H9 (cell line): ENCODE results near the gene POLR2H. TPM values are rescaled to one million over a fixed set of nuclear protein-coding genes. Genes with fewer than 3 reads are reported as not detected.

Experiments used
- DNase-seq: peaks from one replicate; pipeline ENCODE4 v3.0.0-alpha.2; 2017
- H2AFZ ChIP-seq: one replicate; pipeline ENCODE4 v1.6.1; 2013; ENCODE audit warnings: mild to moderate bottlenecking, low read length, control low read depth, moderate library complexity
- H2AK5ac ChIP-seq: 2 replicates; pipeline ENCODE4 v1.6.1; 2013; ENCODE audit warnings: low read length, control low read depth, mixed read lengths; ENCODE audit not compliant: insufficient read length
- H2BK120ac ChIP-seq: one replicate; pipeline ENCODE4 v1.6.1; 2013; ENCODE audit warnings: low read depth, mild to moderate bottlenecking, low read length, control low read depth, inconsistent platforms; ENCODE audit not compliant: poor library complexity, severe bottlenecking
- H2BK12ac ChIP-seq: 2 replicates; pipeline ENCODE4 v1.6.1; 2013; ENCODE audit warnings: low read length, control low read depth, mixed read lengths, low read depth; ENCODE audit not compliant: insufficient read length
- H2BK15ac ChIP-seq: 2 replicates; pipeline ENCODE4 v1.6.1; 2013; ENCODE audit warnings: low read depth, low read length, control low read depth
- H2BK20ac ChIP-seq: one replicate; pipeline ENCODE4 v1.6.1; 2013; ENCODE audit warnings: low read depth, mild to moderate bottlenecking, low read length, control low read depth, inconsistent platforms; ENCODE audit not compliant: poor library complexity, severe bottlenecking
- H2BK5ac ChIP-seq: 2 replicates; pipeline ENCODE4 v1.6.1; 2013; ENCODE audit warnings: low read length, control low read depth, mixed read lengths; ENCODE audit not compliant: insufficient read length
- H3K14ac ChIP-seq: 2 replicates; pipeline ENCODE4 v1.6.1; 2013; ENCODE audit warnings: low read length, control low read depth; ENCODE audit not compliant: insufficient read depth
- H3K18ac ChIP-seq: 2 replicates; pipeline ENCODE4 v1.6.1; 2013; ENCODE audit warnings: low read depth, mild to moderate bottlenecking, mixed read lengths, low read length, control low read depth; ENCODE audit not compliant: insufficient read length
- H3K23ac ChIP-seq: 2 replicates; pipeline ENCODE4 v1.6.1; 2013; ENCODE audit warnings: low read length, control low read depth, mixed read lengths, low read depth; ENCODE audit not compliant: insufficient read length
- H3K23me2 ChIP-seq: 2 replicates; pipeline ENCODE4 v1.6.1; 2013; ENCODE audit warnings: low read depth, mild to moderate bottlenecking, mixed read lengths, low read length, control low read depth; ENCODE audit not compliant: insufficient read length, poor library complexity, severe bottlenecking
- H3K27ac ChIP-seq: 2 replicates; pipeline ENCODE4 v1.5.1; 2013; ENCODE audit warnings: low read length, control low read depth, mixed read lengths, low read depth; ENCODE audit not compliant: insufficient read length
- H3K27me3 ChIP-seq: 2 replicates; pipeline ENCODE4 v1.6.1; 2013; ENCODE audit warnings: low read length, control low read depth, inconsistent platforms; ENCODE audit not compliant: insufficient read depth
- H3K4ac ChIP-seq: 2 replicates; pipeline ENCODE4 v1.6.1; 2013; ENCODE audit warnings: low read depth, mild to moderate bottlenecking, control low read depth, inconsistent platforms, low read length, moderate library complexity
- H3K4me1 ChIP-seq: 2 replicates; pipeline ENCODE4 v1.6.1; 2013; ENCODE audit warnings: low read length, control low read depth, inconsistent platforms; ENCODE audit not compliant: insufficient read depth
- H3K4me2 ChIP-seq: 2 replicates; pipeline ENCODE4 v1.6.1; 2013; ENCODE audit warnings: low read length, control low read depth, mixed read lengths; ENCODE audit not compliant: insufficient read length, insufficient read depth
- H3K56ac ChIP-seq: 2 replicates; pipeline ENCODE4 v1.6.1; 2013; ENCODE audit warnings: low read depth, mild to moderate bottlenecking, mixed read lengths, low read length, control low read depth; ENCODE audit not compliant: insufficient read length
- H3K79me1 ChIP-seq: 2 replicates; pipeline ENCODE4 v1.6.1; 2013; ENCODE audit warnings: low read depth, mild to moderate bottlenecking, moderate library complexity, low read length, control low read depth, inconsistent platforms; ENCODE audit not compliant: insufficient read depth, poor library complexity, severe bottlenecking
- H3K79me2 ChIP-seq: 2 replicates; pipeline ENCODE4 v1.6.1; 2013; ENCODE audit warnings: low read length, control low read depth, inconsistent platforms; ENCODE audit not compliant: insufficient read depth
- H3K9ac ChIP-seq: 2 replicates; pipeline ENCODE4 v1.6.1; 2013; ENCODE audit warnings: low read length, control low read depth, mixed read lengths; ENCODE audit not compliant: insufficient read length; ENCODE audit errors: extremely low read depth
- H3K9me3 ChIP-seq: one replicate; pipeline ENCODE4 v1.6.1; 2013; ENCODE audit warnings: low read depth, low read length, inconsistent platforms; ENCODE audit not compliant: control insufficient read depth
- H3T11ph ChIP-seq: one replicate; pipeline ENCODE4 v1.6.1; 2013; ENCODE audit warnings: mild to moderate bottlenecking, low read length, control low read depth, inconsistent platforms
- H4K20me1 ChIP-seq: one replicate; pipeline ENCODE4 v1.6.1; 2013; ENCODE audit not compliant: control insufficient read depth, insufficient read length, insufficient read depth
- H4K5ac ChIP-seq: 2 replicates; pipeline ENCODE4 v1.6.1; 2013; ENCODE audit warnings: low read depth, mild to moderate bottlenecking, mixed read lengths, low read length, control low read depth; ENCODE audit not compliant: insufficient read length
- H4K8ac ChIP-seq: replicated peaks from 2 replicates; pipeline ENCODE4 v1.6.1; 2013; ENCODE audit warnings: low read length, control low read depth, mixed read lengths, low read depth; ENCODE audit not compliant: insufficient read length
- H4K91ac ChIP-seq: 2 replicates; pipeline ENCODE4 v1.6.1; 2013; ENCODE audit warnings: low read depth, mild to moderate bottlenecking, moderate library complexity, mixed read lengths, low read length, control low read depth; ENCODE audit not compliant: insufficient read length
- H3K27ac Mint-ChIP-seq, 3 experiments: 2 replicates in 2 of 3; 3 replicates in 1 of 3; pipeline ENCODE4 v1.8.0; 2020 to 2021; ENCODE audit warnings: mixed read lengths in 3 of 3, mild to moderate bottlenecking in 1 of 3, moderate library complexity in 1 of 3
- H3K27me3 Mint-ChIP-seq: 2 replicates; pipeline ENCODE4 v1.8.0; 2021; ENCODE audit warnings: low read depth, mild to moderate bottlenecking, moderate library complexity, mixed read lengths
- H3K36me3 Mint-ChIP-seq, 3 experiments: 2 replicates in 2 of 3; 3 replicates in 1 of 3; pipeline ENCODE4 v1.8.0; 2020 to 2021; ENCODE audit warnings: low read depth in 3 of 3, mixed read lengths in 3 of 3; ENCODE audit not compliant: insufficient read depth in 1 of 3
- H3K4me1 Mint-ChIP-seq, 2 experiments: 2 replicates each; pipeline ENCODE4 v1.8.0; 2020; ENCODE audit warnings: mixed read lengths in 2 of 2
- H3K4me3 Mint-ChIP-seq, 2 experiments: 2 replicates in 1 of 2; 3 replicates in 1 of 2; pipeline ENCODE4 v1.8.0; 2020 to 2021; ENCODE audit warnings: mild to moderate bottlenecking in 2 of 2, mixed read lengths in 2 of 2, moderate library complexity in 1 of 2
- H3K9me3 Mint-ChIP-seq, 2 experiments: 2 replicates in 1 of 2; 3 replicates in 1 of 2; pipeline ENCODE4 v1.8.0; 2020; ENCODE audit warnings: mild to moderate bottlenecking in 2 of 2, mixed read lengths in 2 of 2, moderate library complexity in 1 of 2
- CTCF ChIP-seq: fragments of 200-600 bp; sonication (generic); conservative IDR thresholded peaks from 3 replicates; pipeline ENCODE4 v1.8.0; 2021; ENCODE audit warnings: antibody characterized with exemption, mild to moderate bottlenecking
- WGBS: extraction: QIAGEN DNeasy Blood & Tissue Kit; methylation state at CpG from one replicate; pipeline ENCODE4 v1.1.7; 2013; ENCODE audit warnings: missing lambda C conversion rate, low lambda C conversion rate, mixed read lengths; ENCODE audit not compliant: insufficient read length; ENCODE audit errors: extremely low coverage; 5-methylcytosine and 5-hydroxymethylcytosine counted together
- total RNA-seq: library from RNA; stranded (reverse); gene quantifications from 2 replicates; pipeline ENCODE4 v1.2.1, GENCODE V29; 2021

The POLR2H gene
- total RNA-seq, 1 experiment from 2014 or later = 115 TPM

GRCh38 chr3:184388936-184389230, 27.4 kb downstream of the POLR2H start:
- H3K9me3 ChIP-seq = no peaks in the 10 kb centered on the region
- no peaks in the 10 kb centered on the region for H4K20me1 ChIP-seq
- H3K23ac ChIP-seq = no peak overlapping the region
- WGBS = no CpG with 5 or more reads among the region's 8 CpGs
- no peak for TF ChIP-seq CTCF
- no peaks in the 10 kb centered on the region; a peak in 1 of 5 replicates for H3K9me3 Mint-ChIP-seq
- H3K27me3 Mint-ChIP-seq = peaks cover 31% of the 10 kb centered on the region
- H4K8ac ChIP-seq = no peak overlapping the region
- no peaks in the 10 kb centered on the region for H3K79me1 ChIP-seq
- H3K4me3 Mint-ChIP-seq = no peak overlapping the region
- H3K27ac Mint-ChIP-seq = no peak overlapping the region
- no peak overlapping the region for H2BK5ac ChIP-seq
- no peak overlapping the region for H4K5ac ChIP-seq
- H3K27ac ChIP-seq = no peak overlapping the region
- H3K14ac ChIP-seq = no peak overlapping the region
- no peak overlapping the region for H2AFZ ChIP-seq
- H2BK12ac ChIP-seq = no peak overlapping the region
- H3K27me3 ChIP-seq = no peaks in the 10 kb centered on the region
- no peak overlapping the region for H3K9ac ChIP-seq
- H2BK120ac ChIP-seq = no peak overlapping the region
- no peak overlapping the region for H3K4ac ChIP-seq
- H4K91ac ChIP-seq = no peak overlapping the region
- no peaks in the 10 kb centered on the region for H3K36me3 Mint-ChIP-seq
- H3K79me2 ChIP-seq = no peaks in the 10 kb centered on the region
- no peak overlapping the region for H3K18ac ChIP-seq
- peaks cover 6 to 7% of the 10 kb centered on the region in 2 experiments; a peak in 3 of 4 replicates for H3K4me1 Mint-ChIP-seq
- no peaks in the 10 kb centered on the region for H3K4me1 ChIP-seq
- H2AK5ac ChIP-seq = no peak overlapping the region
- H3K4me2 ChIP-seq = no peak overlapping the region
- no peak overlapping the region for H3T11ph ChIP-seq
- no peak overlapping the region for H3K56ac ChIP-seq
- no peak overlapping the region for H2BK15ac ChIP-seq
- no peak for DNase-seq
- H2BK20ac ChIP-seq = no peak overlapping the region
- H3K23me2 ChIP-seq = no peaks in the 10 kb centered on the region
